Natural killer cell (primary cell): ENCODE results near the gene CALHM2. TPM values are rescaled to one million over a fixed set of nuclear protein-coding genes. Genes with fewer than 3 reads are reported as not detected.

Experiments used
- ATAC-seq, 3 donors: fragments of 150-1000 bp in 2 of 3; fragments of 200-7000 bp in 1 of 3; cut with Tn5 transposase; 1 replicate in 1 of 3; 2 replicates in 2 of 3; pipeline ENCODE4 v1.10.0; 2021; ENCODE audit warnings: mild to moderate bottlenecking in 2 of 3, moderate library complexity in 2 of 3
- DNase-seq, 2 donors: peaks; one replicate each; pipeline versions ENCODE4 v3.0.0 to v3.0.0-alpha.2; 2013 to 2021; ENCODE audit warnings: mixed read lengths in 1 of 2
- H3K27ac ChIP-seq: one replicate; pipeline ENCODE4 v1.5.1; 2013; ENCODE audit warnings: mild to moderate bottlenecking, low read length
- H3K27me3 ChIP-seq: one replicate; pipeline ENCODE4 v1.6.1; 2013; ENCODE audit warnings: low read length; ENCODE audit not compliant: control insufficient read depth, insufficient read depth
- H3K36me3 ChIP-seq: one replicate; pipeline ENCODE4 v1.6.1; 2013; ENCODE audit warnings: low read length; ENCODE audit not compliant: control insufficient read depth, insufficient read depth
- H3K4me1 ChIP-seq: one replicate; pipeline ENCODE4 v1.6.1; 2013; ENCODE audit warnings: low read length; ENCODE audit not compliant: control insufficient read depth, insufficient read depth
- H3K4me3 ChIP-seq: one replicate; pipeline ENCODE4 v1.5.1; 2013; ENCODE audit warnings: low read length
- H3K9me3 ChIP-seq: one replicate; pipeline ENCODE4 v1.6.1; 2013; ENCODE audit warnings: low read length; ENCODE audit not compliant: control insufficient read depth, insufficient read depth
- H3K27ac Mint-ChIP-seq, 2 donors: one replicate each; pipeline ENCODE4 v1.8.0; 2022; ENCODE audit warnings: mild to moderate bottlenecking in 2 of 2, mixed read lengths in 2 of 2, moderate library complexity in 1 of 2
- H3K27me3 Mint-ChIP-seq, 2 donors: one replicate each; pipeline ENCODE4 v1.8.0; 2022; ENCODE audit warnings: low read depth in 2 of 2, mixed read lengths in 2 of 2
- H3K36me3 Mint-ChIP-seq: one replicate; pipeline ENCODE4 v1.8.0; 2022; ENCODE audit warnings: mixed read lengths
- H3K4me1 Mint-ChIP-seq, 2 donors: one replicate each; pipeline ENCODE4 v1.8.0; 2022; ENCODE audit warnings: mixed read lengths in 2 of 2
- H3K4me3 Mint-ChIP-seq: one replicate; pipeline ENCODE4 v1.8.0; 2022; ENCODE audit warnings: mild to moderate bottlenecking, moderate library complexity, mixed read lengths
- H3K9me3 Mint-ChIP-seq, 2 donors: one replicate each; pipeline ENCODE4 v1.8.0; 2022; ENCODE audit warnings: mixed read lengths in 2 of 2
- CTCF ChIP-seq: fragments of 200-600 bp; IDR thresholded peaks from one replicate; pipeline ENCODE4 v1.8.0; 2022; ENCODE audit warnings: antibody characterized with exemption
- WGBS: methylation state at CpG from one replicate; pipeline ENCODE4 v1.1.7; 2013; ENCODE audit warnings: missing lambda C conversion rate; ENCODE audit not compliant: insufficient coverage; 5-methylcytosine and 5-hydroxymethylcytosine counted together
- intact Hi-C: fragments of 100-400 bp; cut with micrococcal nuclease; formaldehyde crosslinking; loops from one replicate; pipeline ENCODE4 v1.14.2; 2022
- total RNA-seq, 4 donors: library from RNA; stranded (reverse); fragments of 120-200 nt in 1 of 4; gene quantifications; one replicate each; pipeline versions ENCODE4 v1.2.3 to v1.2.4, GENCODE V29; 2013 to 2022

CALHM2 gene
- total RNA-seq, 3 donors from 2014 or later (not counting 1 experiment from before 2014, with no cell fraction given) = 26.6 to 55.2 (median 37.2) TPM

- DNase-seq (peak in 1 of 2 donors; percentile 21), ATAC-seq (no peak)
- H3K27ac Mint-ChIP-seq = peak overlapping the region in 1 of 2 donors; percentile 65
- H3K27ac ChIP-seq = no peak overlapping the region
- no peak overlapping the region for H3K4me3 ChIP-seq
- no peaks in the 10 kb centered on the region for H3K27me3 ChIP-seq
- peaks cover 44% of the 10 kb centered on the region for H3K36me3 ChIP-seq
- peaks cover 10% of the 10 kb centered on the region for H3K36me3 Mint-ChIP-seq
- no peaks in the 10 kb centered on the region for H3K4me1 Mint-ChIP-seq
- no peaks in the 10 kb centered on the region for H3K4me1 ChIP-seq
- H3K4me3 Mint-ChIP-seq = no peak overlapping the region
- TF ChIP-seq CTCF = no peak
- no peaks in the 10 kb centered on the region for H3K27me3 Mint-ChIP-seq
- 51% methylated on average over 5 of the region's 5 CpGs for WGBS
- H3K9me3 ChIP-seq = no peaks in the 10 kb centered on the region
- intact Hi-C loops = no loop called here
- no peaks in the 10 kb centered on the region for H3K9me3 Mint-ChIP-seq
These were observed 23.1 kb downstream of the CALHM2 start for GRCh38 chr10:103428989-103429643.

GRCh38 chr10:103427866-103428265, 24.3 kb downstream of the CALHM2 start:
- Mint-ChIP-seq H3K4me1 (no peaks in the 10 kb centered on the region), H3K9me3 (no peaks in the 10 kb centered on the region), H3K27me3 (no peaks in the 10 kb centered on the region), H3K27ac (no peak overlapping the region), H3K4me3 (no peak overlapping the region), H3K36me3 (peaks cover 18% of the 10 kb centered on the region)
- Histone ChIP-seq H3K36me3 (peaks cover 49% of the 10 kb centered on the region), H3K4me1 (no peaks in the 10 kb centered on the region), H3K9me3 (no peaks in the 10 kb centered on the region), H3K27ac (no peak overlapping the region), H3K4me3 (no peak overlapping the region), H3K27me3 (no peaks in the 10 kb centered on the region)
- ATAC-seq (no peak), DNase-seq (no peak)
- 98% methylated on average over 9 of the region's 9 CpGs for WGBS
- intact Hi-C loops = no loop called here
- no peak for TF ChIP-seq CTCF

GRCh38 chr10:103423748-103424147, 28.4 kb downstream of the CALHM2 start:
- intact Hi-C loops = no loop called here
- TF ChIP-seq CTCF = no peak
- no peak for DNase-seq
- Histone ChIP-seq H3K27me3 (no peaks in the 10 kb centered on the region), H3K9me3 (no peaks in the 10 kb centered on the region), H3K36me3 (peaks cover 70% of the 10 kb centered on the region), H3K4me1 (no peaks in the 10 kb centered on the region), H3K27ac (no peak overlapping the region), H3K4me3 (no peak overlapping the region)
- ATAC-seq = no peak
- Mint-ChIP-seq H3K36me3 (peaks cover 15% of the 10 kb centered on the region), H3K27ac (no peak overlapping the region), H3K9me3 (no peaks in the 10 kb centered on the region), H3K4me3 (no peak overlapping the region), H3K4me1 (no peaks in the 10 kb centered on the region), H3K27me3 (no peaks in the 10 kb centered on the region)
- 95% methylated on average over 5 of the region's 5 CpGs for WGBS

GRCh38 chr10:103419101-103419500, 33.1 kb downstream of the CALHM2 start:
- no peak overlapping the region for H3K27ac Mint-ChIP-seq
- H3K27me3 Mint-ChIP-seq = no peaks in the 10 kb centered on the region
- no peaks in the 10 kb centered on the region for H3K9me3 Mint-ChIP-seq
- intact Hi-C loops = no loop called here
- peaks cover 32% of the 10 kb centered on the region for H3K36me3 Mint-ChIP-seq
- ATAC-seq = no peak
- Histone ChIP-seq H3K36me3 (peaks cover 88% of the 10 kb centered on the region), H3K4me3 (no peak overlapping the region), H3K9me3 (no peaks in the 10 kb centered on the region), H3K4me1 (no peaks in the 10 kb centered on the region), H3K27me3 (no peaks in the 10 kb centered on the region), H3K27ac (no peak overlapping the region)
- H3K4me1 Mint-ChIP-seq = no peaks in the 10 kb centered on the region
- H3K4me3 Mint-ChIP-seq = no peak overlapping the region
- 96% methylated on average over 4 of the region's 4 CpGs for WGBS
- no peak for DNase-seq
- no peak for TF ChIP-seq CTCF
